ENCODE data around the gene PPP2R5B. TPM values are rescaled to one million over a fixed set of nuclear protein-coding genes. Genes with fewer than 3 reads are reported as not detected.

PPP2R5B gene
- total RNA-seq, 1 experiment from 2014 or later: 6.4 TPM

- no peak for DNase-seq (ENCODE audit: low spot score)
Measured at GRCh38 chr11:64908766-64909165, 15.7 kb upstream of the PPP2R5B start.

- DNase-seq (ENCODE audit: low spot score): no peak
Measured at GRCh38 chr11:64909653-64910343, 14.7 kb upstream of the PPP2R5B start.

GRCh38 chr11:64910451-64911093, 13.9 kb upstream of the PPP2R5B start:
- no peak for DNase-seq (ENCODE audit: low spot score)

GRCh38 chr11:64911142-64911541, 13.3 kb upstream of the PPP2R5B start:
- DNase-seq (ENCODE audit: low spot score): no peak

- DNase-seq (ENCODE audit: low spot score): no peak
Measured at GRCh38 chr11:64911689-64912088, 12.8 kb upstream of the PPP2R5B start.

- no peak for DNase-seq (ENCODE audit: low spot score)
Measured at GRCh38 chr11:64913171-64913727, 11.2 kb upstream of the PPP2R5B start.

- DNase-seq (ENCODE audit: low spot score): no peak
Measured at GRCh38 chr11:64914123-64914522, 10.4 kb upstream of the PPP2R5B start.

GRCh38 chr11:64915376-64915887, 9.1 kb upstream of the PPP2R5B start:
- DNase-seq (ENCODE audit: low spot score): no peak

GRCh38 chr11:64916040-64916774, 8.3 kb upstream of the PPP2R5B start:
- DNase-seq (ENCODE audit: low spot score): peak; percentile 42

- DNase-seq (ENCODE audit: low spot score): peak; percentile 99
Measured at GRCh38 chr11:64916775-64917662, 7.5 kb upstream of the PPP2R5B start, which contains the start of gene ATG2A. Gene ATG2A (minus strand): TSS chr11:64917209. CDS start chr11:64917135, 74 bp downstream.

GRCh38 chr11:64917663-64917995, 6.9 kb upstream of the PPP2R5B start:
- no peak for DNase-seq (ENCODE audit: low spot score)

- DNase-seq (ENCODE audit: low spot score): peak; percentile 38
Measured at GRCh38 chr11:64918017-64918416, 6.5 kb upstream of the PPP2R5B start.

- no peak for DNase-seq (ENCODE audit: low spot score)
Measured at GRCh38 chr11:64919627-64920026, 4.9 kb upstream of the PPP2R5B start.

- DNase-seq (ENCODE audit: low spot score): no peak
Measured at GRCh38 chr11:64920124-64920523, 4.4 kb upstream of the PPP2R5B start.

GRCh38 chr11:64921384-64921783, 3.1 kb upstream of the PPP2R5B start:
- DNase-seq (ENCODE audit: low spot score): no peak

GRCh38 chr11:64923151-64923661, 1.3 kb upstream of the PPP2R5B start:
- DNase-seq (ENCODE audit: low spot score): no peak

- no peak for DNase-seq (ENCODE audit: low spot score)
Measured at GRCh38 chr11:64924910-64925284, 408 bp downstream of the PPP2R5B start.

- no peak for DNase-seq (ENCODE audit: low spot score)
Measured at GRCh38 chr11:64925536-64926436, 1.3 kb downstream of the PPP2R5B start.

- no peak for DNase-seq (ENCODE audit: low spot score)
Measured at GRCh38 chr11:64926689-64927088, 2.2 kb downstream of the PPP2R5B start.

GRCh38 chr11:64928957-64929356, 4.5 kb downstream of the PPP2R5B start:
- DNase-seq (ENCODE audit: low spot score): no peak
